SK-N-SH treated with all-trans-retinoic acid at 6 μM for 48 hours (cell line): Measurements from ENCODE around the gene BRD1.

ENCODE experiments used
- ATAC-seq: fragments of 200-7000 bp; cut with Tn5 transposase; 3 replicates; pipeline ENCODE4 v1.9.1; 2020; ENCODE audit warnings: mild to moderate bottlenecking, moderate library complexity
- ARNTL ChIP-seq: fragments of 450-650 bp; formaldehyde crosslinking; IDR thresholded peaks from 2 replicates; pipeline ENCODE4 v1.5.0; 2020; ENCODE audit warnings: low read depth, mild to moderate bottlenecking, moderate library complexity, borderline replicate concordance
- BACH2 ChIP-seq: fragments of 250-450 bp; sonication (Bioruptor Pico); IDR thresholded peaks from 2 replicates; pipeline ENCODE4 v1.9.0; 2021; ENCODE audit warnings: mild to moderate bottlenecking, borderline replicate concordance
- CREB5 ChIP-seq: fragments of 250-450 bp; sonication (Bioruptor Pico); IDR thresholded peaks from 2 replicates; pipeline ENCODE4 v1.5.1; 2020; ENCODE audit warnings: low read depth, mild to moderate bottlenecking, moderate library complexity
- CSDC2 ChIP-seq: fragments of 250-450 bp; sonication (Bioruptor Pico); IDR thresholded peaks from 2 replicates; pipeline ENCODE4 v1.5.0; 2020; ENCODE audit warnings: mild to moderate bottlenecking, moderate library complexity
- CSRNP3 ChIP-seq: fragments of 250-450 bp; sonication (Bioruptor Pico); IDR thresholded peaks from 2 replicates; pipeline ENCODE4 v1.5.1; 2021; ENCODE audit warnings: mild to moderate bottlenecking, moderate library complexity
- ESRRG ChIP-seq: fragments of 250-450 bp; sonication (Bioruptor Pico); IDR thresholded peaks from 2 replicates; pipeline ENCODE4 v1.6.1; 2021; ENCODE audit warnings: mild to moderate bottlenecking
- GLIS3 ChIP-seq: fragments of 250-450 bp; sonication (Bioruptor Pico); IDR thresholded peaks from 2 replicates; pipeline ENCODE4 v1.5.0; 2020; ENCODE audit warnings: mild to moderate bottlenecking, moderate library complexity
- ISL1 ChIP-seq: fragments of 250-450 bp; sonication (Bioruptor Pico); IDR thresholded peaks from 2 replicates; pipeline ENCODE4 v2.1.2; 2022; ENCODE audit warnings: mild to moderate bottlenecking, moderate library complexity
- PATZ1 ChIP-seq: fragments of 250-450 bp; sonication (Bioruptor Pico); IDR thresholded peaks from 2 replicates; pipeline ENCODE4 v1.8.0; 2020; ENCODE audit warnings: mild to moderate bottlenecking, moderate library complexity, borderline replicate concordance
- PPARA ChIP-seq: fragments of 250-450 bp; sonication (Bioruptor Pico); IDR thresholded peaks from 2 replicates; pipeline ENCODE4 v1.5.0; 2020; ENCODE audit warnings: mild to moderate bottlenecking, borderline replicate concordance
- RARB ChIP-seq: fragments of 250-450 bp; sonication (Bioruptor Pico); IDR thresholded peaks from 2 replicates; pipeline ENCODE4 v1.8.0; 2021; ENCODE audit warnings: mild to moderate bottlenecking, moderate library complexity
- TCF4 ChIP-seq: fragments of 250-450 bp; sonication (Bioruptor Pico); IDR thresholded peaks from 2 replicates; pipeline ENCODE4 v1.8.0; 2021; ENCODE audit warnings: mild to moderate bottlenecking, moderate library complexity, borderline replicate concordance
- TOX ChIP-seq: fragments of 250-450 bp; sonication (Bioruptor Pico); IDR thresholded peaks from 2 replicates; pipeline ENCODE4 v1.8.0; 2021; ENCODE audit warnings: mild to moderate bottlenecking, moderate library complexity, borderline replicate concordance
- ZC3H10 ChIP-seq: fragments of 250-450 bp; sonication (Bioruptor Pico); IDR thresholded peaks from 2 replicates; pipeline ENCODE4 v1.5.1; 2021; ENCODE audit warnings: mild to moderate bottlenecking, moderate library complexity
- ZFP3 ChIP-seq: fragments of 250-450 bp; sonication (Bioruptor Pico); IDR thresholded peaks from 2 replicates; pipeline ENCODE4 v1.5.0; 2020; ENCODE audit warnings: mild to moderate bottlenecking, moderate library complexity
- ZFP30 ChIP-seq: fragments of 450-650 bp; formaldehyde crosslinking; IDR thresholded peaks from 2 replicates; pipeline ENCODE4 v1.5.0; 2022; ENCODE audit warnings: mild to moderate bottlenecking, moderate library complexity
- ZNF565 ChIP-seq: fragments of 450-650 bp; formaldehyde crosslinking; conservative IDR thresholded peaks from 2 replicates; pipeline ENCODE4 v1.5.0; 2020; ENCODE audit warnings: low read depth, mild to moderate bottlenecking, moderate library complexity
- ZNF70 ChIP-seq: fragments of 450-650 bp; formaldehyde crosslinking; IDR thresholded peaks from 2 replicates; pipeline ENCODE4 v1.5.0; 2020; ENCODE audit warnings: mild to moderate bottlenecking, moderate library complexity
- ZNF8 ChIP-seq: fragments of 450-650 bp; formaldehyde crosslinking; IDR thresholded peaks from 2 replicates; pipeline ENCODE4 v1.5.0; 2020; ENCODE audit warnings: mild to moderate bottlenecking, moderate library complexity
- TF ChIP-seq, protein P1 (sequence below): fragments of 250-450 bp; sonication (Bioruptor Pico); IDR thresholded peaks from 2 replicates; pipeline ENCODE4 v1.8.0; 2021; ENCODE audit warnings: low read depth, mild to moderate bottlenecking, moderate library complexity, borderline replicate concordance

The BRD1 gene

GRCh38 chr22:49858827-49859226 is 31.2 kb upstream of the BRD1 start:
- no peak for ATAC-seq
- TF ChIP-seq ISL1 (CRISPR knock-in tag) (no peak), BACH2 (no peak)

DNA sequence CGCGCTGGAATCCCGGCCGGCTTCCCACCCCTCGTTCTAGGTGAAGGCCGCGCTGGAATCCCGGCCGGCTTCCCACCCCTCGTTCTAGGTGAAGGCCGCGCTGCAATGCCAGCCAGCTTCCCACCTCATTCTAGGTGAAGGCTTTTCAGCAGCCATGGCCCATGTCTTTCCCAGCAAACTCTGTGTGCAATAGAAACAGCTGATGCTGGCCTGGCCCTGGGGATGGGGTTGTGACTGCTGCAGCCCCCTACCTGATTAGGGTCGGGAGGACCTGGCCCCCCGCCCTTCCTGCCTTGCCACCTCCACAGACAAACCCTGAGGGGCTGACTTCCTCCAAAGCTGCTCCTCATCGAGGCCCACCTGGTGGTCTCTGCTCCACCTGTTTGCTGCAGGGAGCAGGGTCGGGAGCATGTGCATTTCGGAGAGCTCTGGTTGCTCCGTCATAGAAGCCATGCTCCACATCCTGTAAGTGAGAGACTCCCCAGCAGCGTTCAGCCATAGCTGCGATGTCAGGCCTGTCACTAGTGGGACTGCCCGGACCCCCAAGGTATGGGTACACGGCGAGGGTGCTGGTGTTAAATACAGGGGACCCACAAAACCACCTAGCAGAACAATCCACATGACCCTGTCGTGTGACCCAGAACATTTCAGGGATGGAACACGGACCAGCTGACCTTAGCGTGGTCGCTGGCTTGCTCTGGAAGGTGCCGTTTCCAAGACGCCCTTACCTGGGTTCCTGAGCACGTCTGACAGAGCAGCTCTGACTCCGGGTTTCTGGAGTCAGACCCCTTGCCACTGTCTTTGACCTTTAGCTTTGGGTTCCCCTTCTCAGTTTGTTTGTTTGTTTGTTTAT is 29.3 kb upstream of the BRD1 start:
- ATAC-seq: no peak
- no peak for TF ChIP-seq ZC3H10 (CRISPR knock-in tag)
- TF ChIP-seq, protein P1, sequence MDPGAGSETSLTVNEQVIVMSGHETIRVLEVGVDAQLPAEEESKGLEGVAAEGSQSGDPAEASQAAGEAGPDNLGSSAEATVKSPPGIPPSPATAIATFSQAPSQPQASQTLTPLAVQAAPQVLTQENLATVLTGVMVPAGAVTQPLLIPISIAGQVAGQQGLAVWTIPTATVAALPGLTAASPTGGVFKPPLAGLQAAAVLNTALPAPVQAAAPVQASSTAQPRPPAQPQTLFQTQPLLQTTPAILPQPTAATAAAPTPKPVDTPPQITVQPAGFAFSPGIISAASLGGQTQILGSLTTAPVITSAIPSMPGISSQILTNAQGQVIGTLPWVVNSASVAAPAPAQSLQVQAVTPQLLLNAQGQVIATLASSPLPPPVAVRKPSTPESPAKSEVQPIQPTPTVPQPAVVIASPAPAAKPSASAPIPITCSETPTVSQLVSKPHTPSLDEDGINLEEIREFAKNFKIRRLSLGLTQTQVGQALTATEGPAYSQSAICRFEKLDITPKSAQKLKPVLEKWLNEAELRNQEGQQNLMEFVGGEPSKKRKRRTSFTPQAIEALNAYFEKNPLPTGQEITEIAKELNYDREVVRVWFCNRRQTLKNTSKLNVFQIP (CRISPR knock-in tag): no peak
- no peak for TF ChIP-seq ZNF8
- TF ChIP-seq PPARA (CRISPR knock-in tag): no peak
- TF ChIP-seq CREB5: no peak
- TF ChIP-seq GLIS3 (CRISPR knock-in tag): no peak

GRCh38 chr22:49856343-49856742 is 28.7 kb upstream of the BRD1 start:
- ATAC-seq: no peak
- TF ChIP-seq, protein P1 (CRISPR knock-in tag): no peak
- TF ChIP-seq TOX (no peak), ZC3H10 (CRISPR knock-in tag) (no peak), PPARA (CRISPR knock-in tag) (no peak), ISL1 (CRISPR knock-in tag) (no peak), RARB (CRISPR knock-in tag) (no peak), PATZ1 (no peak), BACH2 (no peak), ZFP30 (CRISPR knock-in tag) (no peak)
- TF ChIP-seq, all 23 proteins: peak for 0

- ATAC-seq: no peak
- TF ChIP-seq ZNF70 (CRISPR knock-in tag) (no peak), ZFP3 (CRISPR knock-in tag) (no peak), ARNTL (CRISPR knock-in tag) (no peak), TCF4 (no peak), ZC3H10 (CRISPR knock-in tag) (no peak), TOX (no peak), CREB5 (no peak), PATZ1 (no peak), CSDC2 (no peak), GLIS3 (CRISPR knock-in tag) (no peak), CSRNP3 (CRISPR knock-in tag) (no peak), PPARA (CRISPR knock-in tag) (no peak), BACH2 (no peak), ZNF565 (no peak), ESRRG (CRISPR knock-in tag) (no peak), RARB (CRISPR knock-in tag) (no peak)
- TF ChIP-seq, protein P1 (CRISPR knock-in tag): no peak
These were observed 27.7 kb upstream of the BRD1 start for GRCh38 chr22:49855251-49855911.
